IMR-90 (cell line): ENCODE measurements around the gene DTX3. TPM values are rescaled to one million over a fixed set of nuclear protein-coding genes. Genes with fewer than 3 reads are reported as not detected.

Experiments used
- ATAC-seq: fragments of 200-7000 bp; cut with Tn5 transposase; 2 replicates; pipeline ENCODE4 v1.9.1; 2020; ENCODE audit warnings: low read depth, mild to moderate bottlenecking, moderate library complexity
- BruUV-seq: library from RNA; stranded (reverse); fragments of 400-500 nt; replicated peaks from 2 replicates; lab custom pipeline; 2021; lab: Mats Ljungman, UMichigan
- CTCF ChIA-PET: fragments of 300-600 bp; formaldehyde crosslinking; extraction: SDS; loops from one replicate; lab custom pipeline; 2021; ENCODE audit warnings: antibody characterized with exemption; lab: Yijun Ruan, JAX
- POLR2A ChIA-PET: fragments of 300-600 bp; sonication (Branson Sonifier 250); formaldehyde crosslinking; loops from one replicate; lab custom pipeline; 2022; ENCODE audit warnings: antibody characterized with exemption; ENCODE audit not compliant: unreplicated experiment; lab: Charles Lee
- DNase-seq: peaks from one replicate; pipeline ENCODE4 v3.0.0; 2013
- H2AFZ ChIP-seq: replicated peaks from 2 replicates; pipeline ENCODE3; 2013; ENCODE audit warnings: low read length, mild to moderate bottlenecking; ENCODE audit not compliant: poor library complexity
- H2AK5ac ChIP-seq: 2 replicates; pipeline ENCODE4 v1.6.1; 2013; ENCODE audit warnings: low read depth, low read length, inconsistent platforms
- H2AK9ac ChIP-seq: replicated peaks from 2 replicates; pipeline ENCODE3; 2013; ENCODE audit warnings: mild to moderate bottlenecking, low read depth, low read length, moderate library complexity; ENCODE audit not compliant: poor library complexity
- H2BK120ac ChIP-seq: 2 replicates; pipeline ENCODE4 v1.6.1; 2013; ENCODE audit warnings: low read depth, low read length, inconsistent platforms
- H2BK15ac ChIP-seq: 3 replicates; pipeline ENCODE4 v1.6.1; 2013; ENCODE audit warnings: low read depth, low read length, inconsistent platforms
- H2BK20ac ChIP-seq: 2 replicates; pipeline ENCODE4 v1.6.1; 2013; ENCODE audit warnings: low read depth, mild to moderate bottlenecking, inconsistent platforms, low read length, moderate library complexity
- H2BK5ac ChIP-seq: 2 replicates; pipeline ENCODE4 v1.6.1; 2013; ENCODE audit warnings: mild to moderate bottlenecking, low read depth, low read length, inconsistent platforms; ENCODE audit not compliant: poor library complexity, severe bottlenecking
- H3K14ac ChIP-seq: replicated peaks from 2 replicates; pipeline ENCODE4 v1.6.1; 2013; ENCODE audit warnings: low read depth, low read length, inconsistent platforms
- H3K18ac ChIP-seq: 2 replicates; pipeline ENCODE4 v1.6.1; 2013; ENCODE audit warnings: low read depth, low read length, control low read depth
- H3K23ac ChIP-seq: 2 replicates; pipeline ENCODE4 v1.6.1; 2013; ENCODE audit warnings: low read depth, low read length, inconsistent platforms
- H3K27ac ChIP-seq: 2 replicates; pipeline ENCODE4 v1.5.1; 2013; ENCODE audit warnings: mild to moderate bottlenecking, control low read depth, low read length; ENCODE audit not compliant: insufficient read depth
- H3K27me3 ChIP-seq: 2 replicates; pipeline ENCODE4 v1.6.1; 2013; ENCODE audit warnings: low read length; ENCODE audit not compliant: control insufficient read depth, insufficient read depth
- H3K36me3 ChIP-seq: 2 replicates; pipeline ENCODE4 v1.6.1; 2013; ENCODE audit warnings: low read length, mixed read lengths; ENCODE audit not compliant: control insufficient read depth, insufficient read depth
- H3K4ac ChIP-seq: 2 replicates; pipeline ENCODE4 v1.6.1; 2013; ENCODE audit warnings: low read depth, low read length, inconsistent platforms
- H3K4me1 ChIP-seq: 2 replicates; pipeline ENCODE4 v1.6.1; 2013; ENCODE audit warnings: low read length, mixed read lengths; ENCODE audit not compliant: control insufficient read depth, insufficient read depth
- H3K4me2 ChIP-seq: 2 replicates; pipeline ENCODE4 v1.6.1; 2013; ENCODE audit warnings: low read depth, mild to moderate bottlenecking, control low read depth, low read length, moderate library complexity
- H3K4me3 ChIP-seq: 2 replicates; pipeline ENCODE4 v1.5.1; 2013; ENCODE audit warnings: low read depth, mild to moderate bottlenecking, control low read depth, low read length, moderate library complexity; ENCODE audit not compliant: insufficient read depth
- H3K56ac ChIP-seq: 2 replicates; pipeline ENCODE4 v1.6.1; 2013; ENCODE audit warnings: low read length, inconsistent platforms; ENCODE audit not compliant: insufficient read depth; ENCODE audit errors: extremely low read depth
- H3K79me1 ChIP-seq, 2 experiments: 2 replicates each; pipeline ENCODE4 v1.6.1; 2013; ENCODE audit warnings: low read length in 2 of 2, inconsistent platforms in 1 of 2, low read depth in 1 of 2
- H3K9ac ChIP-seq: 2 replicates; pipeline ENCODE4 v1.6.1; 2013; ENCODE audit warnings: low read depth, low read length, control low read depth
- H3K9me1 ChIP-seq: 2 replicates; pipeline ENCODE4 v1.6.1; 2013; ENCODE audit warnings: low read length, inconsistent platforms; ENCODE audit not compliant: insufficient read depth
- H3K9me3 ChIP-seq: 2 replicates; pipeline ENCODE4 v1.6.1; 2013; ENCODE audit warnings: low read length; ENCODE audit not compliant: control insufficient read depth, insufficient read depth
- H4K20me1 ChIP-seq: 2 replicates; pipeline ENCODE4 v1.6.1; 2013; ENCODE audit warnings: low read length, inconsistent platforms; ENCODE audit not compliant: insufficient read depth
- H4K5ac ChIP-seq: 2 replicates; pipeline ENCODE4 v1.6.1; 2013; ENCODE audit warnings: mild to moderate bottlenecking, low read depth, low read length, control low read depth
- H4K8ac ChIP-seq, 2 experiments: 2 replicates each; pipeline ENCODE4 v1.6.1; 2013; ENCODE audit warnings: low read depth in 2 of 2, low read length in 2 of 2, control low read depth in 1 of 2, inconsistent platforms in 1 of 2
- H4K91ac ChIP-seq: 2 replicates; pipeline ENCODE4 v1.6.1; 2013; ENCODE audit warnings: low read depth, low read length, inconsistent platforms; ENCODE audit not compliant: insufficient read depth
- MAFK ChIP-seq: IDR thresholded peaks from 2 replicates; pipeline ENCODE4 v1.6.1; 2012; ENCODE audit warnings: low read depth, low read length, improper control_type of control experiment
- RFX5 ChIP-seq: IDR thresholded peaks from 2 replicates; pipeline ENCODE4 v1.8.0; 2012; ENCODE audit warnings: low read depth, mild to moderate bottlenecking, low read length, moderate library complexity
- WGBS, 2 experiments: methylation state at CpG; one replicate each; pipeline versions ENCODE4 v1.1.5 to v1.1.7; 2013; ENCODE audit warnings: missing lambda C conversion rate in 2 of 2; ENCODE audit not compliant: insufficient read length in 1 of 2; ENCODE audit errors: extremely low coverage in 2 of 2; 5-methylcytosine and 5-hydroxymethylcytosine counted together
- dilution Hi-C: fragments of 300-500 bp; cut with HindIII; formaldehyde crosslinking; loops from one replicate; pipeline ENCODE4 v1.14.3; 2018; ENCODE audit warnings: low sequenced_read_pairs; ENCODE audit not compliant: unreplicated experiment
- in situ Hi-C: fragments of 300-500 bp; cut with MboI; formaldehyde crosslinking; loops from 3 replicates; pipeline ENCODE4 v1.14.3; 2019; ENCODE audit warnings: low sequenced_read_pairs, inconsistent platforms, mixed read lengths
- intact Hi-C: fragments of 100-400 bp; cut with micrococcal nuclease; formaldehyde crosslinking; loops from 2 replicates; pipeline ENCODE4 v1.10.0; 2022
- polyA plus RNA-seq, 3 experiments: library from polyadenylated mRNA; depleted of rRNA; stranded (reverse); fragments of >200 nt; gene quantifications; 2 replicates each; pipeline ENCODE4 v1.2.3, GENCODE V29; 2012; ENCODE audit warnings: low replicate concordance in 1 of 3
- total RNA-seq: library from RNA; depleted of rRNA; stranded (reverse); fragments of >200 nt; gene quantifications from 2 replicates; pipeline ENCODE4 v1.2.3, GENCODE V29; 2012

The DTX3 gene
- total and polyA plus RNA-seq, 2 of the 4 experiments (the other 2 are of a cell fraction), result 2.9 to 14.6 TPM

- dilution Hi-C loops (loop anchor here (25.0 kb wide), 1 partner anchor 98 kb away; no protein-coding TSS in a partner anchor), in situ Hi-C loops (no loop called here), intact Hi-C loops (loop anchor here (10.0 kb wide), 1 partner anchor 1301 kb away; no protein-coding TSS in a partner anchor)
- Histone ChIP-seq H2AFZ (no peak overlapping the region), H4K20me1 (no peaks in the 10 kb centered on the region), H4K91ac (no peak overlapping the region), H3K23ac (no peak overlapping the region), H3K4ac (no peak overlapping the region), H4K5ac (no peak overlapping the region), H3K27ac (no peak overlapping the region), H3K9me3 (no peaks in the 10 kb centered on the region), H3K4me1 (no peaks in the 10 kb centered on the region), H2BK15ac (no peak overlapping the region), H3K36me3 (no peaks in the 10 kb centered on the region), H3K9me1 (no peaks in the 10 kb centered on the region), H3K9ac (no peak overlapping the region), H3K4me3 (no peak overlapping the region), H3K18ac (no peak overlapping the region), H2AK9ac (no peak overlapping the region), H2BK120ac (no peak overlapping the region), H3K27me3 (peaks cover 19% of the 10 kb centered on the region), H3K56ac (no peak overlapping the region), H3K79me1 (no peaks in the 10 kb centered on the region), H3K14ac (no peak overlapping the region), H2AK5ac (no peak overlapping the region), H2BK5ac (no peak overlapping the region), H2BK20ac (no peak overlapping the region), H3K4me2 (no peak overlapping the region), H4K8ac (no peak overlapping the region)
- no peak for ATAC-seq
- ChIA-PET CTCF (no interaction called here), POLR2A (no interaction called here)
- no peak for TF ChIP-seq MAFK
- TF ChIP-seq RFX5, result no peak
- 67% methylated on average over 1 of the region's 7 CpGs; no CpG with 5 or more reads in 1 of the 2 experiments for WGBS, 2 experiments
- BruUV-seq, result no TSS peak
- no peak for DNase-seq
Observed at GRCh38 chr12:57564178-57564740, 40.4 kb upstream of the DTX3 start.
